Epithelial cell of esophagus (primary cell): ENCODE measurements around the gene TMEM145.

Source experiments
- DNase-seq: peaks from one replicate; pipeline ENCODE4 v3.0.0; 2010; ENCODE audit warnings: low read depth
- H3K4me3 ChIP-seq: 2 replicates; pipeline ENCODE4 v1.5.1; 2011; ENCODE audit warnings: mild to moderate bottlenecking, low read length, control low read depth
- CTCF ChIP-seq: IDR thresholded peaks from 2 replicates; pipeline ENCODE4 v1.5.1; 2011; ENCODE audit warnings: low read depth, mild to moderate bottlenecking, low read length, control low read depth, inconsistent platforms; ENCODE audit not compliant: insufficient read depth; ENCODE audit errors: missing control alignments

TMEM145 gene

GRCh38 chr19:42360787-42361544 lies 47.9 kb downstream of the TMEM145 start:
- DNase-seq, result no peak
- TF ChIP-seq CTCF, result no peak
- H3K4me3 ChIP-seq, result no peak overlapping the region

- no peak for DNase-seq
- TF ChIP-seq CTCF, result no peak
- H3K4me3 ChIP-seq, result no peak overlapping the region
Measured at GRCh38 chr19:42361545-42361910, 48.4 kb downstream of the TMEM145 start.

DNA sequence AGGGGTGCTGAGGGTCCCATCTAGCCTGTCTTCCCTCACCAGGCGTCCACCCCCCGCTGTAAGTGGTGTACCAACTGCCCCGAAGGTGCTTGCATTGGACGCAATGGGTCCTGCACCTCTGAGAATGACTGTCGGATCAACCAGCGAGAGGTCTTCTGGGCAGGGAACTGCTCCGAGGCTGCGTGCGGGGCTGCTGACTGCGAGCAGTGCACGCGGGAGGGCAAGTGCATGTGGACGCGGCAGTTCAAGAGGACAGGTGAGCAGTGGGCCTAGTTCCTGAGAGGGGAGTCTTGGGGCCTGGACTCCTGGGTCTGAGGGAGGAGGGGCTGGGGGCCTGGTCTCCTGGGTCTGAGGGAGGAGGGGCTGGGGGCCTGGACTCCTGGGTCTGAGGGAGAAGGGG lies 49.2 kb downstream of the TMEM145 start:
- TF ChIP-seq CTCF, result no peak
- DNase-seq, result no peak
- no peak overlapping the region for H3K4me3 ChIP-seq

DNA sequence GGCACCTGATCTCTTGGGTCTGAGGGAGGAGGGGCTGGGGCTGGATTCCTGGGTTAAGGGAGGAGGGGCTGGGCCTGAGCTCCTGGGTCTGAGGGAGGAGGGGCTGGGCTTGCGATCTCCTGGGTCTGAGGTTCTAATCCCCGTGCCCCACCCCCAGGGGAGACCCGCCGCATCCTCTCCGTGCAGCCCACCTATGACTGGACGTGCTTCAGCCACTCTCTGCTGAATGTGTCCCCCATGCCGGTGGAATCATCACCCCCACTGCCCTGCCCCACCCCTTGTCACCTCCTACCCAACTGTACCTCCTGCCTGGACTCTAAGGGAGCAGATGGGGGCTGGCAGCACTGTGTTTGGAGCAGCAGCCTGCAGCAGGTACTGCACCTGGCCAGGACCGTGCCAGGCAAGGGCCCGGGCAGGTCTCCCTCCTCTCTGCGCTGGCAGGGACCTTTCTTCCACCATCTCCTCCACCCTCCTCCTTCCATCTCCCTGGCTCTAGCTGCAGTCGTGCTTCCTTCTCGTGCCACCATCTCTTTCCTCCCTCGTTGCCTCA lies 49.9 kb downstream of the TMEM145 start:
- TF ChIP-seq CTCF, result no peak
- no peak overlapping the region for H3K4me3 ChIP-seq
- DNase-seq, result no peak

- DNase-seq, result no peak
- H3K4me3 ChIP-seq, result no peak overlapping the region
- TF ChIP-seq CTCF, result no peak
Measured at GRCh38 chr19:42363614-42364346, 50.7 kb downstream of the TMEM145 start.

DNA sequence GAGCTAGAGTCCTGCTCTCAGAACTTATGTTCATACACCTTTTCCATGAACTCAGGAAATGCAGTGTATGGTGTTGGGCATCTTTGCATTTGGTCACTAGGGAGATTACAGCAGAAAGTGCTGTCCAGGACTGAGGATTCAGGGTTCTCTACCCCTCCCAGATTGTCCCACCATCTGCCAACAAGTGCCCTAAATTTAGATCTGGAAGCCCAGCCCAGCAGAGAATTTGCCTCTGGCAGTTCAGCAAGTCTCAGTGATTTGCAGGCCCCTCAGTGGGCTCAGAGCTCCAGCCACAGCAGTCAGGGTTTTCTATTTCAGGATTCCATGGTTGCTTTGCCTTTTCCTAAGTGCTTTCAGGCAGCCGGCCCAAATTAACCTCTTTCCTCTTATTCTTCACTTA lies 53.6 kb downstream of the TMEM145 start:
- no peak for TF ChIP-seq CTCF
- no peak overlapping the region for H3K4me3 ChIP-seq
- DNase-seq, result no peak
